C1 segment of cervical spinal cord (tissue), 14 donors: ENCODE data around the gene RYR3.
A peak's percentile ranks its signal among the peaks of the same experiment; 100 is the strongest.
"Not testable (repeated sequence)": the region's sequence is repeated elsewhere in the genome, so short reads cannot be mapped to it uniquely, and the experiment has no call there.

Experiments used
- DNase-seq, 14 donors: peaks; one replicate each; lab custom pipeline; 2025; lab: John Stamatoyannopoulos, UW

The RYR3 gene

GRCh38 chr15:33577911-33578310 lies 267.1 kb downstream of the RYR3 start:
- not testable (repeated sequence) for DNase-seq

- no peak for DNase-seq
Measured at GRCh38 chr15:33580526-33580925, 269.8 kb downstream of the RYR3 start.

- peak in 1 of 14 donors; percentile 28 for DNase-seq
Measured at GRCh38 chr15:33581032-33581431, 270.3 kb downstream of the RYR3 start.

- DNase-seq = no peak
Measured at GRCh38 chr15:33584797-33585196, 274.0 kb downstream of the RYR3 start.

- no peak for DNase-seq
Measured at GRCh38 chr15:33586786-33587697, 276.3 kb downstream of the RYR3 start.

- no peak for DNase-seq
Measured at GRCh38 chr15:33587773-33588172, 277.0 kb downstream of the RYR3 start.

GRCh38 chr15:33592864-33593263 lies 282.1 kb downstream of the RYR3 start:
- DNase-seq = no peak

- DNase-seq = not testable (repeated sequence)
Measured at GRCh38 chr15:33598382-33598781, 287.6 kb downstream of the RYR3 start.

- DNase-seq = no peak
Measured at GRCh38 chr15:33600212-33600611, 289.4 kb downstream of the RYR3 start.

GRCh38 chr15:33601461-33601860 lies 290.7 kb downstream of the RYR3 start:
- DNase-seq = no peak

GRCh38 chr15:33608714-33609113 lies 297.9 kb downstream of the RYR3 start:
- DNase-seq = no peak

- DNase-seq = no peak
Measured at GRCh38 chr15:33612721-33613304, 302.0 kb downstream of the RYR3 start.

GRCh38 chr15:33616475-33616874 lies 305.7 kb downstream of the RYR3 start:
- no peak for DNase-seq

- DNase-seq = no peak
Measured at GRCh38 chr15:33618350-33618749, 307.6 kb downstream of the RYR3 start.

GRCh38 chr15:33621141-33621540 lies 310.4 kb downstream of the RYR3 start:
- DNase-seq = no peak

- DNase-seq = no peak
Measured at GRCh38 chr15:33623010-33623409, 312.2 kb downstream of the RYR3 start.

- DNase-seq = no peak
Measured at GRCh38 chr15:33624439-33624838, 313.7 kb downstream of the RYR3 start.

- no peak for DNase-seq
Measured at GRCh38 chr15:33629647-33630046, 318.9 kb downstream of the RYR3 start.

GRCh38 chr15:33636234-33636633 lies 325.5 kb downstream of the RYR3 start:
- DNase-seq = no peak

GRCh38 chr15:33636958-33637357 lies 326.2 kb downstream of the RYR3 start:
- DNase-seq = no peak

GRCh38 chr15:33638453-33638852 lies 327.7 kb downstream of the RYR3 start:
- DNase-seq = no peak

- DNase-seq = no peak
Measured at GRCh38 chr15:33639051-33639450, 328.3 kb downstream of the RYR3 start.

GRCh38 chr15:33639456-33639855 lies 328.7 kb downstream of the RYR3 start:
- no peak for DNase-seq
